B cell (primary cell): ENCODE results near the gene SLC8B1. TPM values are rescaled to one million over a fixed set of nuclear protein-coding genes. Genes with fewer than 3 reads are reported as not detected.

Experiments used
- ATAC-seq: fragments of 200-7000 bp; cut with Tn5 transposase; one replicate; pipeline ENCODE4 v1.10.0; 2021; ENCODE audit warnings: low read depth, mild to moderate bottlenecking, moderate number of reproducible peaks, moderate library complexity
- CTCF ChIA-PET: fragments of 350-600 bp; sonication (Branson Sonifier 250); formaldehyde crosslinking; loops from one replicate; lab custom pipeline; 2021; ENCODE audit warnings: antibody characterized with exemption, inconsistent platforms; lab: Charles Lee
- POLR2A ChIA-PET: fragments of 350-600 bp; sonication (Branson Sonifier 250); formaldehyde crosslinking; loops from one replicate; lab custom pipeline; 2021; ENCODE audit warnings: antibody characterized with exemption; lab: Charles Lee
- DNase-seq: peaks from one replicate; pipeline ENCODE4 v3.0.0; 2013
- H2AFZ ChIP-seq: 2 replicates; pipeline ENCODE4 v1.6.1; 2012; ENCODE audit warnings: mild to moderate bottlenecking, low read depth, low read length; ENCODE audit not compliant: insufficient read depth, poor library complexity, severe bottlenecking
- H3K27ac ChIP-seq, 2 donors: 1 replicate in 1 of 2; 2 replicates in 1 of 2; pipeline ENCODE4 v1.5.1; 2012 to 2013; ENCODE audit warnings: low read length in 2 of 2, mild to moderate bottlenecking in 2 of 2, moderate library complexity in 1 of 2
- H3K27me3 ChIP-seq, 4 experiments: fragments of 200-600 bp in 1 of 4; sonication (generic) in 1 of 4; replicated peaks in 1 of 4; 1 replicate in 2 of 4; 2 replicates in 2 of 4; pipeline versions ENCODE4 v1.6.1 to v1.7.0; 2013 to 2016; ENCODE audit warnings: low read length in 3 of 4, mild to moderate bottlenecking in 2 of 4, mixed read lengths in 1 of 4, moderate library complexity in 1 of 4; ENCODE audit not compliant: insufficient read depth in 4 of 4, control insufficient read depth in 3 of 4; ENCODE audit errors: control extremely low read depth in 1 of 4
- H3K36me3 ChIP-seq, 2 experiments: replicated peaks in 1 of 2; 1 replicate in 1 of 2; 2 replicates in 1 of 2; pipeline versions ENCODE4 v1.6.1 to v1.7.1; 2013; ENCODE audit warnings: low read length in 1 of 2; ENCODE audit not compliant: insufficient read depth in 2 of 2, control insufficient read depth in 1 of 2; ENCODE audit errors: control extremely low read depth in 1 of 2, extremely low read depth in 1 of 2
- H3K4me1 ChIP-seq, 2 donors: fragments of 200-600 bp in 1 of 2; sonication (generic) in 1 of 2; 1 replicate in 1 of 2; 2 replicates in 1 of 2; pipeline versions ENCODE4 v1.5.1 to v1.6.1; 2013 to 2017; ENCODE audit warnings: low read length in 2 of 2; ENCODE audit not compliant: control insufficient read depth in 2 of 2, insufficient read depth in 2 of 2
- H3K4me2 ChIP-seq: replicated peaks from 2 replicates; pipeline ENCODE3; 2012; ENCODE audit warnings: mild to moderate bottlenecking, low read depth, low read length; ENCODE audit not compliant: poor library complexity, severe bottlenecking
- H3K4me3 ChIP-seq, 5 experiments: fragments of 200-600 bp in 1 of 5; sonication (generic) in 1 of 5; 1 replicate in 3 of 5; 2 replicates in 2 of 5; pipeline versions ENCODE4 v1.5.1 to v1.7.0; 2011 to 2016; ENCODE audit warnings: low read length in 4 of 5, mild to moderate bottlenecking in 4 of 5, low read depth in 2 of 5, control low read depth in 1 of 5, moderate library complexity in 1 of 5; ENCODE audit not compliant: insufficient read depth in 1 of 5; ENCODE audit errors: control extremely low read depth in 1 of 5, extremely low read depth in 1 of 5
- H3K79me2 ChIP-seq: fragments of 200-600 bp; sonication (generic); one replicate; pipeline ENCODE4 v1.6.0; 2016; ENCODE audit warnings: low read length; ENCODE audit not compliant: control insufficient read depth, insufficient read depth
- H3K9ac ChIP-seq: fragments of 200-600 bp; sonication (generic); 2 replicates; pipeline ENCODE4 v1.6.1; 2017; ENCODE audit warnings: mild to moderate bottlenecking, low read length, moderate library complexity
- H3K9me3 ChIP-seq, 3 donors: one replicate each; pipeline versions ENCODE4 v1.6.1 to v1.7.1; 2013; ENCODE audit warnings: low read length in 2 of 3; ENCODE audit not compliant: control insufficient read depth in 2 of 3, insufficient read depth in 1 of 3; ENCODE audit errors: control extremely low read depth in 1 of 3
- H4K20me1 ChIP-seq: 2 replicates; pipeline ENCODE4 v1.6.0; 2012; ENCODE audit warnings: mild to moderate bottlenecking, low read length; ENCODE audit not compliant: insufficient read depth, control insufficient read depth, poor library complexity, severe bottlenecking
- H3K27ac Mint-ChIP-seq: one replicate; pipeline ENCODE4 v1.8.0; 2021; ENCODE audit warnings: mixed read lengths
- H3K27me3 Mint-ChIP-seq: one replicate; pipeline ENCODE4 v1.8.0; 2021; ENCODE audit warnings: mixed read lengths
- H3K4me1 Mint-ChIP-seq: one replicate; pipeline ENCODE4 v1.8.0; 2021; ENCODE audit warnings: mixed read lengths
- H3K4me3 Mint-ChIP-seq: one replicate; pipeline ENCODE4 v1.8.0; 2021; ENCODE audit warnings: mixed read lengths
- H3K9me3 Mint-ChIP-seq: one replicate; pipeline ENCODE4 v1.8.0; 2022; ENCODE audit warnings: mixed read lengths; ENCODE audit not compliant: insufficient read depth
- CTCF ChIP-seq: fragments of 200-600 bp; IDR thresholded peaks from one replicate; pipeline ENCODE4 v1.8.0; 2022; ENCODE audit warnings: antibody characterized with exemption, mild to moderate bottlenecking
- EZH2 ChIP-seq: IDR thresholded peaks from 2 replicates; pipeline ENCODE4 v1.6.1; 2012; ENCODE audit warnings: borderline replicate concordance, low read depth, mild to moderate bottlenecking, moderate library complexity, low read length; ENCODE audit not compliant: insufficient read depth, poor library complexity, severe bottlenecking
- WGBS: methylation state at CpG from one replicate; pipeline ENCODE4 v1.1.5; 2013; ENCODE audit warnings: missing lambda C conversion rate; ENCODE audit not compliant: insufficient coverage; 5-methylcytosine and 5-hydroxymethylcytosine counted together
- intact Hi-C: fragments of 100-400 bp; cut with micrococcal nuclease; formaldehyde crosslinking; loops from one replicate; pipeline ENCODE4 v1.10.0; 2022
- polyA plus RNA-seq: library from polyadenylated mRNA; depleted of rRNA; stranded (reverse); fragments of >200 nt; gene quantifications from 2 replicates; pipeline ENCODE4 v1.2.3, GENCODE V29; 2012
- total RNA-seq, 2 donors: library from RNA; stranded (reverse); fragments of 120-200 nt in 1 of 2; gene quantifications; 1 replicate in 1 of 2; 2 replicates in 1 of 2; pipeline versions ENCODE4 v1.2.3 to v1.2.4, GENCODE V29; 2013 to 2022

Gene SLC8B1
- total and polyA plus RNA-seq, 2 donors (not counting 1 experiment from before 2014, with no cell fraction given) = 18.7 to 35.6 TPM

GRCh38 chr12:113333418-113333750 lies 1.5 kb downstream of the SLC8B1 start:
- no peak for DNase-seq
- no peak for TF ChIP-seq CTCF
- TF ChIP-seq EZH2 = no peak
- Histone ChIP-seq H3K4me1 (peaks cover 29 to 36% of the 10 kb centered on the region in 2 donors), H3K36me3 (peaks cover 7 to 12% of the 10 kb centered on the region in 2 experiments), H3K79me2 (peaks cover 36% of the 10 kb centered on the region), H2AFZ (peak overlapping the region; percentile 6), H3K9ac (no peak overlapping the region), H3K27ac (no peak overlapping the region), H3K4me3 (peak overlapping the region in 1 of 5 experiments; percentile 85), H3K27me3 (no peaks in the 10 kb centered on the region), H3K9me3 (no peaks in the 10 kb centered on the region), H3K4me2 (peak overlapping the region; percentile 86), H4K20me1 (no peaks in the 10 kb centered on the region)
- intact Hi-C loops = no loop called here
- peak overlapping the region; percentile 98 for H3K4me3 Mint-ChIP-seq
- H3K27ac Mint-ChIP-seq = no peak overlapping the region
- POLR2A ChIA-PET = no interaction called here
- H3K4me1 Mint-ChIP-seq = peaks cover 35% of the 10 kb centered on the region
- no peaks in the 10 kb centered on the region for H3K9me3 Mint-ChIP-seq
- WGBS = 100% methylated on average over 3 of the region's 5 CpGs
- no peaks in the 10 kb centered on the region for H3K27me3 Mint-ChIP-seq
- ATAC-seq = no peak
- CTCF ChIA-PET = interaction anchor here (0.5 to 1.4 kb wide), 2 partner anchors 31 to 32 kb away, joined by 3 to 4 read pairs; no protein-coding TSS in a partner anchor

- 91% methylated on average over 10 of the region's 17 CpGs for WGBS
- DNase-seq = peak; percentile 19
- peaks cover 7 to 12% of the 10 kb centered on the region in 2 experiments for H3K36me3 ChIP-seq
- no peaks in the 10 kb centered on the region for H4K20me1 ChIP-seq
- Mint-ChIP-seq H3K4me3 (peak overlapping the region; percentile 53), H3K4me1 (peaks cover 35% of the 10 kb centered on the region), H3K27me3 (no peaks in the 10 kb centered on the region), H3K9me3 (no peaks in the 10 kb centered on the region), H3K27ac (no peak overlapping the region)
- peak overlapping the region; percentile 86 for H3K4me2 ChIP-seq
- H3K4me1 ChIP-seq = peaks cover 29 to 36% of the 10 kb centered on the region in 2 donors
- CTCF ChIA-PET = interaction anchor here (0.7 to 1.4 kb wide), 2 partner anchors 32 to 107 kb away, joined by 3 to 4 read pairs; no protein-coding TSS in a partner anchor
- H3K27ac ChIP-seq = no peak overlapping the region
- H3K9ac ChIP-seq = no peak overlapping the region
- H3K27me3 ChIP-seq = no peaks in the 10 kb centered on the region
- POLR2A ChIA-PET = no interaction called here
- H3K4me3 ChIP-seq = no peak overlapping the region
- ATAC-seq = no peak
- intact Hi-C loops = no loop called here
- TF ChIP-seq EZH2 = no peak
- no peak for TF ChIP-seq CTCF
- H2AFZ ChIP-seq = peak overlapping the region; percentile 6
- no peaks in the 10 kb centered on the region for H3K9me3 ChIP-seq
- H3K79me2 ChIP-seq = peaks cover 37% of the 10 kb centered on the region
Observed at GRCh38 chr12:113332688-113333417, 2.1 kb downstream of the SLC8B1 start.
